Subcutaneous adipose tissue (tissue), 4 donors: ENCODE results near the gene KIF5A. TPM values are rescaled to one million over a fixed set of nuclear protein-coding genes. Genes with fewer than 3 reads are reported as not detected.

ENCODE experiments used
- total RNA-seq, 4 donors: library from RNA; depleted of rRNA; stranded (reverse); fragments of >200 nt; gene quantifications; one replicate each; pipeline ENCODE4 v1.1.0, GENCODE V29; 2016
- TF ChIP-seq, protein P1 (sequence below): fragments of 450-650 bp; IDR thresholded peaks from one replicate; pipeline ENCODE4 v1.5.1; 2016; ENCODE audit warnings: low read depth, mild to moderate bottlenecking, control low read depth, antibody characterized with exemption, moderate library complexity

KIF5A gene
- total RNA-seq, 4 donors from 2014 or later: 0.17 to 0.38 TPM; not detected in 2

DNA sequence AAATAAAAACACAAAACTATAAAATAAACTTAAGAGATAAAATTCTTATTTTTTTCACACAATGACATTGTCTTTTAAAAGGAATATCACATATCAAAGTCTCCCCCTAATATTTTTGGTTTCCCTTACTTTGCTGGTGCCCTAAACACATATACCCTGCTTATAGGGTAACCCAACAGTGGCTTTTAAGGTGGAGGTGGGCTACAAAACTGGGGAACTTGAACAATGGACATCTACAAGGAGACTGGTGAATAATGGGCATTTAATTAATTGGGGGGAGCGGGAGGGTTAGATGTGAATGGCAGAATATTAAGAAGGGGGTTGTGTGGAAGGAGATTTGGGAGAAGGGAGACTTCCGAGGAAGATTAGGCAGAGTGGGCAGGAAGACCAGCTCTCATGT is 73.5 kb downstream of the KIF5A start:
- TF ChIP-seq, protein P1, sequence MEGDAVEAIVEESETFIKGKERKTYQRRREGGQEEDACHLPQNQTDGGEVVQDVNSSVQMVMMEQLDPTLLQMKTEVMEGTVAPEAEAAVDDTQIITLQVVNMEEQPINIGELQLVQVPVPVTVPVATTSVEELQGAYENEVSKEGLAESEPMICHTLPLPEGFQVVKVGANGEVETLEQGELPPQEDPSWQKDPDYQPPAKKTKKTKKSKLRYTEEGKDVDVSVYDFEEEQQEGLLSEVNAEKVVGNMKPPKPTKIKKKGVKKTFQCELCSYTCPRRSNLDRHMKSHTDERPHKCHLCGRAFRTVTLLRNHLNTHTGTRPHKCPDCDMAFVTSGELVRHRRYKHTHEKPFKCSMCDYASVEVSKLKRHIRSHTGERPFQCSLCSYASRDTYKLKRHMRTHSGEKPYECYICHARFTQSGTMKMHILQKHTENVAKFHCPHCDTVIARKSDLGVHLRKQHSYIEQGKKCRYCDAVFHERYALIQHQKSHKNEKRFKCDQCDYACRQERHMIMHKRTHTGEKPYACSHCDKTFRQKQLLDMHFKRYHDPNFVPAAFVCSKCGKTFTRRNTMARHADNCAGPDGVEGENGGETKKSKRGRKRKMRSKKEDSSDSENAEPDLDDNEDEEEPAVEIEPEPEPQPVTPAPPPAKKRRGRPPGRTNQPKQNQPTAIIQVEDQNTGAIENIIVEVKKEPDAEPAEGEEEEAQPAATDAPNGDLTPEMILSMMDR: no peak

- TF ChIP-seq, protein P1: no peak
These were observed 74.1 kb downstream of the KIF5A start for GRCh38 chr12:57623811-57624390.

DNA sequence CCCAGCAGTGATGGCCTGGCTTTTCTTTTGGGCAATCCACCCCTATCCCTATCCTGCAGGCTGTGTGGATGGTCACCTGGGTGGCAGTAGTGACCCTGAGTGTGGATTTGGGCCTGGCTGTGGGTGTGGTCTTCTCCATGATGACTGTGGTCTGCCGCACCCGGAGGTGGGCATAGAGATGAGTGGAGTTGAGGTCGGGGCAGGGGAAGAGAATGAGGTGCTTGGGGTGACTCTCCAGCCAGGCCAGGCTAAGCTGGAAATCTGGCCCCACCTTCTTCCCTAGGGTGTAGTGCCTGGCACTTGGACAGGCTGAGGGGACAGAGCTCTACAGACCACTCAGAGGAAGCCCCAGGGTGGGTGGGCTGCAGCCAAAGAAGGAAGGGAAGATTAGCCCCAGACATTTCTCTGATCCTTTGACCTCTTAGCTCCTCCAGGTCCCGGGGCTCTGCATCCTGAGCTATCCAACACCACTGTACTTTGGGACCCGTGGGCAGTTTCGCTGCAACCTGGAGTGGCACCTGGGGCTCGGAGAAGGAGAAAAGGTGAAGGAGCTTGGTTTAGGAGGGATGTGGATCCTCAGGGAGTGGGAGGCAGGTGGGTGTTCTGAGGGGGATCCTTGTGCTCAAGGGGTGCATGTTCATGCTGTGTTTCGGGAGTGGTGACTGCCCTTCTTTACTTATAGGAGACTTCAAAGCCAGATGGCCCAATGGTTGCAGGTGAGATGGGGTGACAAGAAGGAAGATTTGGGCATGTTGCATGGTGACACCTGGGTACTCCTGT is 74.8 kb downstream of the KIF5A start:
- TF ChIP-seq, protein P1: no peak

DNA sequence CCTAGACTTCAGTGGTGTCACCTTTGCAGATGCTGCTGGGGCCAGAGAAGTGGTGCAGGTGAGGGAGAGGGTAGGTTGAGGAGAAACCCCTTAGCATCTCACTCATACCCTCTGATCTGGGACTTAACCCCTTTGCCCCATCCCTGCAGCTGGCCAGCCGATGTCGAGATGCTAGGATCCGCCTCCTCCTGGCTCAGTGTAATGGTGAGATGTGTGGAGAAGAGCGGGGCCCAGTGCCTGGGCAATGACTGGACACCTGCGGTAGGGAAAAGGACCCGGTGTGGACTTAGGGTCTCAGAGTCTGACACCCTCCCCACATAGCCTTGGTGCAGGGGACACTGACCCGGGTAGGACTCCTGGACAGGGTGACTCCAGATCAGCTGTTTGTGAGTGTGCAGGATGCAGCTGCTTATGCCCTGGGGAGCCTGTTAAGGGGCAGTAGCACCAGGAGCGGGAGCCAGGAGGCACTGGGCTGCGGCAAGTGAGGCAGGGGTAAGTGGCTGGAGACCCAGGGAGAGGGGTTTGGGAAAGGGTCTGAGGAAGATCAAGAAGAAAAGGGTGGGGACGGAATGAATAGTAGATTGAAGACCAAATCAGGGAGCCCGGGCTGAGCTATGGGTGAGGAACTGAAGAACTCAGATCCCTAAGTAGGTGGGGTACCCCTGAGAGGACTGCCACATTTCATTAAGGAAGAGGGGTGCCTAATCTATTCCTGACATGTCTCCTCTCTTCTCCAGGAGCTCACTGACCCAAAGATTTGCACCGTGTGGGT is 75.6 kb downstream of the KIF5A start:
- TF ChIP-seq, protein P1: no peak

GRCh38 chr12:57626111-57626920 is 76.5 kb downstream of the KIF5A start:
- TF ChIP-seq, protein P1: no peak

DNA sequence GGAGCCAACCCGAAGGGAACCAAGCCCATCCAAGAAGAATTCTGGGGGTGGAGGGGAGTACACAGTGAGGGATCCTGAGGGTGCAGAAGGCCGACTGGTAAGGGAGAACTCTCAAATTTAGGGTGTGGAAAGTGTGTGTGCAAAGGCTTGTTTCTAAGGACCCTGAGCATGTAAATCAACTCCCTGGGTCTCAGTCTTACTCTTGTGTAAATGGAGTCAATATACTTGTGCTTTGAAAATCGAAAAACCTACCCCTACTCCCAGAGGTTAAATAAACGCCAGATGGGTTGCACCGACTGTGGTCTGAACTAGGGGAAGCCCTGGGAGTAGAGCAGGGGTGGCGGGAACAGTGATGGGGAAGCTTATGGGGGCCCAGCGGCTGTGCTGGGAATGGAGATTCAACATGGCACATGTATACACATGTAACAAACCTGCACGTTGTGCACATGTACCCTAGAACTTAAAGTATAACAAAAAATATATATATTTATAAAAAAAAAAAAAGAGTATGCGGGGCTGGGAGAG is 77.1 kb downstream of the KIF5A start:
- TF ChIP-seq, protein P1: no peak
